Right atrium auricular region (tissue), 2 donors: ENCODE data around the gene GLOD5. TPM values are rescaled to one million over a fixed set of nuclear protein-coding genes. Genes with fewer than 3 reads are reported as not detected.

Source experiments
- DNase-seq: peaks from one replicate; pipeline ENCODE4 v3.0.0-alpha.2; 2019; ENCODE audit warnings: low spot score
- H3K27ac ChIP-seq, 2 donors: fragments of 200-600 bp; sonication (generic); 1 replicate in 1 of 2; 2 replicates in 1 of 2; pipeline ENCODE4 v1.5.1; 2016 to 2019
- H3K27me3 ChIP-seq, 2 donors: fragments of 200-600 bp; sonication (generic); one replicate each; pipeline versions ENCODE4 v1.5.1 to v1.6.0; 2017 to 2019
- H3K36me3 ChIP-seq: fragments of 200-600 bp; sonication (generic); one replicate; pipeline ENCODE4 v1.5.1; 2016
- H3K4me1 ChIP-seq, 2 donors: fragments of 200-600 bp; sonication (generic); one replicate each; pipeline versions ENCODE4 v1.5.1 to v1.6.0; 2017 to 2019
- H3K4me3 ChIP-seq, 2 donors: fragments of 200-600 bp; sonication (generic); 1 replicate in 1 of 2; 2 replicates in 1 of 2; pipeline ENCODE4 v1.5.1; 2017 to 2019; ENCODE audit warnings: mild to moderate bottlenecking in 1 of 2, moderate library complexity in 1 of 2
- H3K9me3 ChIP-seq, 2 donors: fragments of 200-600 bp; sonication (generic); one replicate each; pipeline ENCODE4 v1.5.1; 2019
- CTCF ChIP-seq, 2 donors: fragments of 200-600 bp; sonication (generic); IDR thresholded peaks; one replicate each; pipeline ENCODE4 v1.5.1; 2019; ENCODE audit warnings: antibody characterized with exemption in 2 of 2
- total RNA-seq, 2 donors: library from RNA; depleted of rRNA; stranded (reverse); fragments of >200 nt; gene quantifications; one replicate each; pipeline ENCODE4 v1.1.0, GENCODE V29; 2016

The GLOD5 gene
- total RNA-seq, result not detected

GRCh38 chrX:48761674-48762471, at the start of gene GLOD5:
TSS of gene GLOD5 (plus strand) at chrX:48761747. CDS start at chrX:48761791, 44 bp downstream.
- Histone ChIP-seq H3K27ac (no peak within 1 kb of the TSS), H3K9me3 (no peaks in the 10 kb centered on the region), H3K4me3 (no peak within 1 kb of the TSS), H3K4me1 (no peaks in the 10 kb centered on the region), H3K36me3 (no peaks in the 10 kb centered on the region), H3K27me3 (no peaks in the 10 kb centered on the region)
- no peak for DNase-seq
- no peak for TF ChIP-seq CTCF (IDR thresholded peaks at IDR 0.05)

GRCh38 chrX:48711929-48712505, 49.5 kb upstream of the GLOD5 start:
- Histone ChIP-seq H3K9me3 (no peaks in the 10 kb centered on the region), H3K36me3 (no peaks in the 10 kb centered on the region), H3K4me3 (no peak overlapping the region), H3K27me3 (no peaks in the 10 kb centered on the region), H3K27ac (peak overlapping the region; percentile 51 to 83), H3K4me1 (peaks cover 0 to 6% of the 10 kb centered on the region in 2 donors)
- no peak for TF ChIP-seq CTCF (IDR thresholded peaks at IDR 0.05)
- DNase-seq, result no peak

- peaks cover 0 to 6% of the 10 kb centered on the region in 2 donors for H3K4me1 ChIP-seq
- no peaks in the 10 kb centered on the region for H3K27me3 ChIP-seq
- no peak overlapping the region for H3K4me3 ChIP-seq
- DNase-seq, result no peak
- no peak for TF ChIP-seq CTCF (IDR thresholded peaks at IDR 0.05)
- H3K9me3 ChIP-seq, result no peaks in the 10 kb centered on the region
- no peak overlapping the region for H3K27ac ChIP-seq
- no peaks in the 10 kb centered on the region for H3K36me3 ChIP-seq
Observed at GRCh38 chrX:48713847-48714246, 47.7 kb upstream of the GLOD5 start.

- TF ChIP-seq CTCF (IDR thresholded peaks at IDR 0.05), result no peak
- H3K9me3 ChIP-seq, result no peaks in the 10 kb centered on the region
- no peak overlapping the region for H3K27ac ChIP-seq
- no peaks in the 10 kb centered on the region for H3K36me3 ChIP-seq
- no peak overlapping the region for H3K4me3 ChIP-seq
- H3K4me1 ChIP-seq, result peaks cover 0 to 6% of the 10 kb centered on the region in 2 donors
- H3K27me3 ChIP-seq, result no peaks in the 10 kb centered on the region
- DNase-seq, result no peak
Observed at GRCh38 chrX:48714573-48714972, 47.0 kb upstream of the GLOD5 start.

GRCh38 chrX:48715072-48715471, 46.5 kb upstream of the GLOD5 start:
- Histone ChIP-seq H3K9me3 (no peaks in the 10 kb centered on the region), H3K36me3 (no peaks in the 10 kb centered on the region), H3K4me1 (peaks cover 0 to 6% of the 10 kb centered on the region in 2 donors), H3K27ac (no peak overlapping the region), H3K27me3 (no peaks in the 10 kb centered on the region), H3K4me3 (no peak overlapping the region)
- no peak for DNase-seq
- no peak for TF ChIP-seq CTCF (IDR thresholded peaks at IDR 0.05)
